BE2C (cell line): ENCODE data around the gene TOP3B.

Source experiments
- DNase-seq: peaks from one replicate; pipeline ENCODE4 v3.0.0-alpha.2; 2020
- H3K27me3 ChIP-seq: fragments of 250-450 bp; sonication (Bioruptor Pico); 2 replicates; pipeline ENCODE4 v1.5.1; 2020; ENCODE audit warnings: mild to moderate bottlenecking
- H3K36me3 ChIP-seq: fragments of 250-450 bp; sonication (Bioruptor Pico); 2 replicates; pipeline ENCODE4 v1.5.1; 2020; ENCODE audit warnings: mild to moderate bottlenecking
- H3K4me1 ChIP-seq: fragments of 250-450 bp; sonication (Bioruptor Pico); 2 replicates; pipeline ENCODE4 v1.5.1; 2020
- H3K4me3 ChIP-seq: 2 replicates; pipeline ENCODE4 v1.5.1; 2011; ENCODE audit warnings: low read depth, low read length
- H3K9me3 ChIP-seq: fragments of 250-450 bp; sonication (Bioruptor Pico); 2 replicates; pipeline ENCODE4 v1.5.1; 2020
- CTCF ChIP-seq: IDR thresholded peaks from 2 replicates; pipeline ENCODE4 v1.5.1; 2012; ENCODE audit warnings: mild to moderate bottlenecking, low read depth, low read length

Gene TOP3B

GRCh38 chr22:21990445-21991303 lies 8.1 kb upstream of the TOP3B start:
- Histone ChIP-seq H3K4me3 (no peak overlapping the region), H3K36me3 (no peaks in the 10 kb centered on the region), H3K4me1 (no peaks in the 10 kb centered on the region), H3K27me3 (no peaks in the 10 kb centered on the region), H3K9me3 (no peaks in the 10 kb centered on the region)
- TF ChIP-seq CTCF: no peak
- no peak for DNase-seq

GRCh38 chr22:21989049-21989448 lies 6.5 kb upstream of the TOP3B start:
- H3K27me3 ChIP-seq: no peaks in the 10 kb centered on the region
- DNase-seq: no peak
- TF ChIP-seq CTCF: no peak
- no peak overlapping the region for H3K4me3 ChIP-seq
- no peaks in the 10 kb centered on the region for H3K9me3 ChIP-seq
- H3K36me3 ChIP-seq: no peaks in the 10 kb centered on the region
- no peaks in the 10 kb centered on the region for H3K4me1 ChIP-seq

- Histone ChIP-seq H3K36me3 (no peaks in the 10 kb centered on the region), H3K27me3 (no peaks in the 10 kb centered on the region), H3K9me3 (no peaks in the 10 kb centered on the region), H3K4me3 (no peak overlapping the region), H3K4me1 (no peaks in the 10 kb centered on the region)
- no peak for DNase-seq
- TF ChIP-seq CTCF: no peak
These were observed 2.6 kb upstream of the TOP3B start for GRCh38 chr22:21985214-21985613.

DNA sequence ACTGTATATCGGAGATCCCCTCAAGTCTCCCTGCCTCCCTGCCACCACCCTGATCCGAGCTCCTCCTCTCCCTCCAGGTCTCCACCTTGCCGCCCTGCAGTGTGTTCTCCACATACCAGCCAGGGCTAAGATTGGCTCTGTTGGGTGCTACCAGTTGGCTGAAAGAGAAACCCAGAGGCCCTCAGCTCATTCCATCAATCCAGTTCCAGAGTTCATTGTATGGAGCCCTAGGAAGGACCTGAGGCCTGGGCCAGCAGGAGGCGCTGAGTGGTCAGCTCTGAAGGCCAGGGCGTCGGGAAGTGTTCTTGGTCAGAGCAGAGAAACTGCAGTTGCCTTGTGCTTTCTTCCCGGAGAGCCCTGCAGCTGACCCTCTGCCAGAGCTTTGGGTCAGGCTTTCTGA lies 2.2 kb upstream of the TOP3B start:
- no peaks in the 10 kb centered on the region for H3K9me3 ChIP-seq
- H3K4me3 ChIP-seq: no peak overlapping the region
- peak; percentile 58 for TF ChIP-seq CTCF
- no peaks in the 10 kb centered on the region for H3K36me3 ChIP-seq
- no peaks in the 10 kb centered on the region for H3K4me1 ChIP-seq
- no peaks in the 10 kb centered on the region for H3K27me3 ChIP-seq
- DNase-seq: no peak

DNA sequence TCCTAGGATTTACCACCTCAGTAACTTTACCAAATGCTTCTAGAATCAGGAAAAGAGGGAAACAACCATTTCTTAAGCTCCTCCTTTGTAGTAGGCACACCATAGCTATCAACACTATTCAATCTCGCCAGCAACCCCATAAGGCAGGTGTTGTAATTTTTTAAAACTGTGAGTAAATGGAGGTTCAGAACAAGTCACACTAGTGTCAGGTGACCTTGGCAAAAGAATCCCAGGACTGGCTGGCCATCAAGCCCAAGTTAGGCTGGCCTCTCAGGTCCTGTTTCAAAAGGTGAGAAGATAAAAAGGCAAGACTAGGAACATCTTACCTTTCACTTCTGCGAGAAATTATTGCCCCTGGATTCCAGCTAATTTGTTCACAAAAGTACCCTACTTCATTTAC lies 713 bp downstream of the TOP3B start:
- H3K9me3 ChIP-seq: no peaks in the 10 kb centered on the region
- no peaks in the 10 kb centered on the region for H3K36me3 ChIP-seq
- TF ChIP-seq CTCF: no peak
- no peak for DNase-seq
- no peaks in the 10 kb centered on the region for H3K27me3 ChIP-seq
- peak overlapping the region; percentile 99 for H3K4me3 ChIP-seq
- H3K4me1 ChIP-seq: no peaks in the 10 kb centered on the region

GRCh38 chr22:21980547-21980946 lies 2.0 kb downstream of the TOP3B start:
- no peak for TF ChIP-seq CTCF
- peaks cover 1% of the 10 kb centered on the region; the same call in 1 of the 2 replicates for H3K36me3 ChIP-seq

More at GRCh38 chr22:21980547-21980946, 2.0 kb downstream of the TOP3B start:
- Histone ChIP-seq H3K27me3 (no peaks in the 10 kb centered on the region), H3K4me1 (no peaks in the 10 kb centered on the region), H3K9me3 (no peaks in the 10 kb centered on the region), H3K4me3 (no peak overlapping the region)
- DNase-seq: no peak
